ENCODE measurements around the gene FGF5.

GRCh38 chr4:80308466-80308822 lies 42.0 kb downstream of the FGF5 start:
- TF ChIP-seq YY1 (IDR thresholded peaks at IDR 0.05; ENCODE audit: insufficient read depth, insufficient read length) (no peak), ZNF274 (IDR thresholded peaks at IDR 0.05; ENCODE audit: low read depth, low read length) (no peak), SUZ12 (IDR thresholded peaks at IDR 0.05; ENCODE audit: extremely low read depth, insufficient read depth, insufficient read length) (no peak)

Data from NT2/D1 (cell line).